Neuronal stem cell (in vitro differentiated cells): ENCODE data around the gene PDE9A.

Source experiments
- DNase-seq: peaks from one replicate; pipeline ENCODE4 v3.0.0-alpha.2; 2013; ENCODE audit warnings: low spot score
- H2AFZ ChIP-seq: one replicate; pipeline ENCODE4 v1.6.1; 2013; ENCODE audit warnings: mild to moderate bottlenecking, low read length, inconsistent platforms
- H2AK5ac ChIP-seq: 2 replicates; pipeline ENCODE4 v1.6.1; 2013; ENCODE audit warnings: low read depth, mild to moderate bottlenecking, inconsistent platforms, low read length, moderate library complexity, mixed read lengths
- H2BK120ac ChIP-seq: 2 replicates; pipeline ENCODE4 v1.6.1; 2013; ENCODE audit warnings: low read depth, mild to moderate bottlenecking, inconsistent platforms, low read length, moderate library complexity, mixed read lengths
- H2BK12ac ChIP-seq: one replicate; pipeline ENCODE4 v1.6.1; 2013; ENCODE audit warnings: low read length, inconsistent platforms
- H2BK15ac ChIP-seq: 2 replicates; pipeline ENCODE4 v1.6.1; 2013; ENCODE audit warnings: mild to moderate bottlenecking, low read length, inconsistent platforms, mixed read lengths
- H2BK5ac ChIP-seq: one replicate; pipeline ENCODE4 v1.6.1; 2013; ENCODE audit warnings: inconsistent platforms, mild to moderate bottlenecking, low read length, moderate library complexity
- H3K14ac ChIP-seq: one replicate; pipeline ENCODE4 v1.6.1; 2013; ENCODE audit warnings: low read length, inconsistent platforms
- H3K18ac ChIP-seq: 2 replicates; pipeline ENCODE4 v1.6.1; 2013; ENCODE audit warnings: low read length, inconsistent platforms
- H3K23ac ChIP-seq: 2 replicates; pipeline ENCODE4 v1.6.1; 2013; ENCODE audit warnings: low read depth, mild to moderate bottlenecking, mixed read lengths, low read length, inconsistent platforms; ENCODE audit not compliant: poor library complexity
- H3K27ac ChIP-seq: replicated peaks from 3 replicates; pipeline ENCODE4 v1.5.1; 2013; ENCODE audit warnings: low read length, inconsistent platforms
- H3K27me3 ChIP-seq, 3 experiments: 2 replicates each; pipeline ENCODE4 v1.6.1; 2013; ENCODE audit warnings: low read length in 3 of 3, mild to moderate bottlenecking in 2 of 3, inconsistent platforms in 1 of 3, low read depth in 1 of 3, mixed read lengths in 1 of 3, moderate library complexity in 1 of 3; ENCODE audit not compliant: control insufficient read depth in 3 of 3, insufficient read depth in 3 of 3
- H3K36me3 ChIP-seq, 2 donors: replicated peaks in 1 of 2; 2 replicates each; pipeline ENCODE4 v1.6.1; 2013; ENCODE audit warnings: low read length in 2 of 2; ENCODE audit not compliant: control insufficient read depth in 2 of 2, insufficient read depth in 2 of 2
- H3K4ac ChIP-seq: 2 replicates; pipeline ENCODE4 v1.6.1; 2013; ENCODE audit warnings: inconsistent platforms, mild to moderate bottlenecking, low read length, moderate library complexity
- H3K4me1 ChIP-seq, 2 donors: 1 replicate in 1 of 2; 2 replicates in 1 of 2; pipeline ENCODE4 v1.6.1; 2013; ENCODE audit warnings: low read length in 2 of 2, low read depth in 1 of 2; ENCODE audit not compliant: control insufficient read depth in 2 of 2, insufficient read depth in 1 of 2
- H3K4me2 ChIP-seq: one replicate; pipeline ENCODE4 v1.6.1; 2013; ENCODE audit warnings: mild to moderate bottlenecking, low read length, inconsistent platforms; ENCODE audit not compliant: insufficient read depth, poor library complexity, severe bottlenecking
- H3K4me3 ChIP-seq, 2 donors: 2 replicates each; pipeline ENCODE4 v1.5.1; 2013; ENCODE audit warnings: low read length in 2 of 2, mild to moderate bottlenecking in 2 of 2, inconsistent platforms in 1 of 2, moderate library complexity in 1 of 2
- H3K79me1 ChIP-seq: one replicate; pipeline ENCODE4 v1.6.1; 2013; ENCODE audit warnings: low read depth, mild to moderate bottlenecking, inconsistent platforms, low read length, moderate library complexity
- H3K9ac ChIP-seq: one replicate; pipeline ENCODE4 v1.6.1; 2013; ENCODE audit warnings: mild to moderate bottlenecking, low read depth, low read length, inconsistent platforms; ENCODE audit not compliant: poor library complexity
- H3K9me3 ChIP-seq, 2 donors: replicated peaks in 1 of 2; 2 replicates each; pipeline versions ENCODE3 to v1.6.1; 2013; ENCODE audit warnings: low read length in 2 of 2, mild to moderate bottlenecking in 2 of 2, inconsistent platforms in 1 of 2, low read depth in 1 of 2, mixed read lengths in 1 of 2, moderate library complexity in 1 of 2; ENCODE audit not compliant: control insufficient read depth in 2 of 2, insufficient read depth in 1 of 2
- H4K8ac ChIP-seq: one replicate; pipeline ENCODE4 v1.6.1; 2013; ENCODE audit warnings: low read depth, mild to moderate bottlenecking, inconsistent platforms, low read length, moderate library complexity
- H4K91ac ChIP-seq: one replicate; pipeline ENCODE4 v1.6.1; 2013; ENCODE audit warnings: low read length, low read depth, mild to moderate bottlenecking, inconsistent platforms; ENCODE audit not compliant: poor library complexity
- whole genome bisulfite sequencing, 2 donors: extraction: QIAGEN DNeasy Blood & Tissue Kit; methylation state at CpG; one replicate each; pipeline ENCODE4 v1.1.7; 2013; ENCODE audit warnings: missing lambda C conversion rate in 2 of 2, mixed read lengths in 1 of 2; ENCODE audit not compliant: insufficient read length in 2 of 2, insufficient replicate concordance in 1 of 2; ENCODE audit errors: extremely low coverage in 2 of 2; 5-methylcytosine and 5-hydroxymethylcytosine counted together

PDE9A gene

GRCh38 chr21:42616446-42616845 is 37.0 kb upstream of the PDE9A start:
- Histone ChIP-seq H3K27ac (no peak overlapping the region), H3K27me3 (peaks cover 2 to 19% (median 3%) of the 10 kb centered on the region in 3 experiments), H3K9me3 (peaks cover 0 to 7% of the 10 kb centered on the region in 2 donors), H2AFZ (peak overlapping the region; percentile 3), H3K14ac (no peak overlapping the region), H2AK5ac (no peak overlapping the region), H3K79me1 (peaks cover 2% of the 10 kb centered on the region), H4K8ac (no peak overlapping the region), H3K18ac (no peak overlapping the region), H4K91ac (no peak overlapping the region), H2BK120ac (no peak overlapping the region), H3K4me3 (no peak overlapping the region), H3K23ac (no peak overlapping the region), H3K4me1 (peaks cover under 1 to 8% of the 10 kb centered on the region in 2 donors), H3K4ac (no peak overlapping the region), H2BK15ac (no peak overlapping the region), H3K36me3 (no peaks in the 10 kb centered on the region), H3K9ac (no peak overlapping the region), H2BK12ac (no peak overlapping the region), H3K4me2 (no peak overlapping the region), H2BK5ac (no peak overlapping the region)
- DNase-seq = no peak
- no CpG with 5 or more reads among the region's 18 CpGs for WGBS, 2 donors

- H3K36me3 ChIP-seq = no peaks in the 10 kb centered on the region
- H2BK15ac ChIP-seq = no peak overlapping the region
- no peak overlapping the region for H3K9ac ChIP-seq
- H3K9me3 ChIP-seq = peaks cover 0 to 7% of the 10 kb centered on the region in 2 donors
- DNase-seq = no peak
- no peak overlapping the region for H2BK5ac ChIP-seq
- H3K14ac ChIP-seq = no peak overlapping the region
- no peak overlapping the region for H4K91ac ChIP-seq
- peaks cover 2% of the 10 kb centered on the region for H3K79me1 ChIP-seq
- H3K18ac ChIP-seq = peak overlapping the region; percentile 11
- WGBS, 2 donors = no CpG with 5 or more reads among the region's 21 CpGs
- no peak overlapping the region for H4K8ac ChIP-seq
- H3K23ac ChIP-seq = no peak overlapping the region
- H3K4me2 ChIP-seq = no peak overlapping the region
- H2AFZ ChIP-seq = no peak overlapping the region
- no peak overlapping the region for H2BK12ac ChIP-seq
- H3K4me1 ChIP-seq = peaks cover 5 to 13% of the 10 kb centered on the region in 2 donors
- peaks cover 2 to 24% (median 3%) of the 10 kb centered on the region in 3 experiments for H3K27me3 ChIP-seq
- H2BK120ac ChIP-seq = no peak overlapping the region
- no peak overlapping the region for H3K4ac ChIP-seq
- H3K4me3 ChIP-seq = no peak overlapping the region
- H3K27ac ChIP-seq = no peak overlapping the region
- H2AK5ac ChIP-seq = no peak overlapping the region
These were observed 36.5 kb upstream of the PDE9A start for GRCh38 chr21:42616941-42617340.

- Histone ChIP-seq H3K27me3 (peaks cover 2 to 29% (median 3%) of the 10 kb centered on the region in 3 experiments), H2BK12ac (no peak overlapping the region), H3K79me1 (peaks cover 2% of the 10 kb centered on the region), H2AFZ (no peak overlapping the region), H3K4me2 (no peak overlapping the region), H4K91ac (peak overlapping the region; percentile 7), H2AK5ac (peak overlapping the region; percentile 31), H3K4me3 (no peak overlapping the region), H2BK15ac (peak overlapping the region; percentile 16), H3K4ac (no peak overlapping the region), H3K4me1 (peaks cover 7 to 16% of the 10 kb centered on the region in 2 donors), H2BK5ac (no peak overlapping the region), H4K8ac (no peak overlapping the region), H3K27ac (no peak overlapping the region), H3K14ac (no peak overlapping the region), H3K18ac (peak overlapping the region; percentile 57), H2BK120ac (no peak overlapping the region), H3K36me3 (no peaks in the 10 kb centered on the region), H3K23ac (peak overlapping the region; percentile 56), H3K9me3 (peaks cover 0 to 7% of the 10 kb centered on the region in 2 donors), H3K9ac (peak overlapping the region; percentile 6)
- no CpG with 5 or more reads among the region's 23 CpGs for WGBS, 2 donors
- DNase-seq = no peak
These were observed 35.9 kb upstream of the PDE9A start for GRCh38 chr21:42617486-42617885.

GRCh38 chr21:42618707-42619102 is 34.7 kb upstream of the PDE9A start:
- H2BK12ac ChIP-seq = no peak overlapping the region
- H3K18ac ChIP-seq = no peak overlapping the region
- H2BK5ac ChIP-seq = no peak overlapping the region
- H3K27ac ChIP-seq = no peak overlapping the region
- no peaks in the 10 kb centered on the region for H3K36me3 ChIP-seq
- no peak overlapping the region for H3K4ac ChIP-seq
- no peak overlapping the region for H2AK5ac ChIP-seq
- no peak overlapping the region for H3K4me2 ChIP-seq
- DNase-seq = no peak
- H3K27me3 ChIP-seq = peaks cover 2 to 36% (median 3%) of the 10 kb centered on the region in 3 experiments
- H3K4me1 ChIP-seq = peaks cover 7 to 16% of the 10 kb centered on the region in 2 donors
- H3K23ac ChIP-seq = no peak overlapping the region
- H4K8ac ChIP-seq = no peak overlapping the region
- no peak overlapping the region for H3K14ac ChIP-seq
- no peak overlapping the region for H4K91ac ChIP-seq
- no peak overlapping the region for H2BK120ac ChIP-seq
- H2AFZ ChIP-seq = no peak overlapping the region
- peaks cover 2% of the 10 kb centered on the region for H3K79me1 ChIP-seq
- no CpG with 5 or more reads among the region's 3 CpGs for WGBS, 2 donors
- H2BK15ac ChIP-seq = no peak overlapping the region
- H3K4me3 ChIP-seq = no peak overlapping the region
- H3K9me3 ChIP-seq = peaks cover 0 to 5% of the 10 kb centered on the region in 2 donors
- H3K9ac ChIP-seq = no peak overlapping the region
